KMS-11 (cell line): Measurements from ENCODE around the gene RXFP1.

Source experiments
- H2AFZ ChIP-seq: fragments of 200-600 bp; sonication (generic); 2 replicates; pipeline ENCODE4 v1.6.1; 2016; ENCODE audit warnings: antibody characterized with exemption, mixed run types, low read depth
- H3K27ac ChIP-seq: fragments of 200-600 bp; sonication (generic); 2 replicates; pipeline ENCODE4 v1.6.1; 2016; ENCODE audit warnings: mild to moderate bottlenecking, mixed run types
- H3K27me3 ChIP-seq: fragments of 200-600 bp; sonication (generic); 2 replicates; pipeline ENCODE4 v1.6.1; 2017; ENCODE audit warnings: mild to moderate bottlenecking, low read depth, mixed run types, moderate library complexity; ENCODE audit not compliant: insufficient read depth
- H3K36me3 ChIP-seq: fragments of 200-600 bp; sonication (generic); 2 replicates; pipeline ENCODE4 v1.6.1; 2017; ENCODE audit warnings: mild to moderate bottlenecking, mixed run types; ENCODE audit not compliant: insufficient read depth
- H3K4me1 ChIP-seq: fragments of 200-600 bp; sonication (generic); 2 replicates; pipeline ENCODE4 v1.6.1; 2016; ENCODE audit warnings: mild to moderate bottlenecking, low read depth, mixed run types; ENCODE audit not compliant: poor library complexity, severe bottlenecking
- H3K4me2 ChIP-seq: fragments of 200-600 bp; sonication (generic); 2 replicates; pipeline ENCODE4 v1.7.0; 2016; ENCODE audit warnings: mild to moderate bottlenecking, mixed run types
- H3K4me3 ChIP-seq: fragments of 200-600 bp; sonication (generic); IDR thresholded peaks from 2 replicates; pipeline ENCODE4 v1.6.1; 2017; ENCODE audit warnings: low read depth, low read length, mixed read lengths; ENCODE audit not compliant: insufficient read depth
- H3K79me2 ChIP-seq: fragments of 200-600 bp; sonication (generic); 2 replicates; pipeline ENCODE4 v1.6.1; 2016; ENCODE audit warnings: low read depth, mixed run types; ENCODE audit not compliant: insufficient read depth
- H3K9ac ChIP-seq: fragments of 200-600 bp; sonication (generic); 2 replicates; pipeline ENCODE4 v1.6.1; 2016; ENCODE audit warnings: mild to moderate bottlenecking, mixed run types
- H4K20me1 ChIP-seq: fragments of 200-600 bp; sonication (generic); 2 replicates; pipeline ENCODE4 v1.6.1; 2016; ENCODE audit warnings: mild to moderate bottlenecking, mixed run types; ENCODE audit not compliant: insufficient read depth
- TF ChIP-seq, protein P1 (sequence below): fragments of 200-600 bp; sonication (generic); conservative IDR thresholded peaks from 2 replicates; pipeline ENCODE4 v1.6.1; 2017; ENCODE audit warnings: low read depth, mild to moderate bottlenecking, antibody characterized with exemption, low read length, moderate library complexity, mixed read lengths

RXFP1 gene

DNA sequence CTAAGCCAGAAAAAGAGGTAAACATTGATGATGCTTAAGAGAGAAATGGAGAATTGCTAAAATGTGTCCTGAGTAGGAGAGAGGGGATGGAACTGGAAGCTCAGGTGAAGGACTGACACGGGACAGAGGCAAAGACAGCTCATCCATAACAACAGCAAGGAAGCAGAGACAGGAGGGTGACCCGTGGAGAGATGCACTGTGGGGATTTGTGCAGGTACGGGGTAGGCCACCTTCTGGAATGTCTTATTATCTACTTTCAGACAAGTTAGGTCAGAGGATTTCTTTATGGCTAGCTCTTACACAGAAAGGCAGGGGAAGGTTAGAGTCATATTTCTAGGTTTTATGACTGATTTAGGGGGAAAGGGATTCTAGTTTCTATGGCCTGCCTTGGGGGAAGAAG, 31.7 kb downstream of the RXFP1 start:
- Histone ChIP-seq H3K4me3 (no peak overlapping the region), H3K36me3 (no peaks in the 10 kb centered on the region), H3K4me2 (no peak overlapping the region), H3K27ac (no peak overlapping the region), H4K20me1 (no peaks in the 10 kb centered on the region), H3K4me1 (no peaks in the 10 kb centered on the region), H3K27me3 (no peaks in the 10 kb centered on the region), H2AFZ (no peak overlapping the region), H3K9ac (no peak overlapping the region), H3K79me2 (no peaks in the 10 kb centered on the region)
- TF ChIP-seq, protein P1, sequence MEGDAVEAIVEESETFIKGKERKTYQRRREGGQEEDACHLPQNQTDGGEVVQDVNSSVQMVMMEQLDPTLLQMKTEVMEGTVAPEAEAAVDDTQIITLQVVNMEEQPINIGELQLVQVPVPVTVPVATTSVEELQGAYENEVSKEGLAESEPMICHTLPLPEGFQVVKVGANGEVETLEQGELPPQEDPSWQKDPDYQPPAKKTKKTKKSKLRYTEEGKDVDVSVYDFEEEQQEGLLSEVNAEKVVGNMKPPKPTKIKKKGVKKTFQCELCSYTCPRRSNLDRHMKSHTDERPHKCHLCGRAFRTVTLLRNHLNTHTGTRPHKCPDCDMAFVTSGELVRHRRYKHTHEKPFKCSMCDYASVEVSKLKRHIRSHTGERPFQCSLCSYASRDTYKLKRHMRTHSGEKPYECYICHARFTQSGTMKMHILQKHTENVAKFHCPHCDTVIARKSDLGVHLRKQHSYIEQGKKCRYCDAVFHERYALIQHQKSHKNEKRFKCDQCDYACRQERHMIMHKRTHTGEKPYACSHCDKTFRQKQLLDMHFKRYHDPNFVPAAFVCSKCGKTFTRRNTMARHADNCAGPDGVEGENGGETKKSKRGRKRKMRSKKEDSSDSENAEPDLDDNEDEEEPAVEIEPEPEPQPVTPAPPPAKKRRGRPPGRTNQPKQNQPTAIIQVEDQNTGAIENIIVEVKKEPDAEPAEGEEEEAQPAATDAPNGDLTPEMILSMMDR: no peak

DNA sequence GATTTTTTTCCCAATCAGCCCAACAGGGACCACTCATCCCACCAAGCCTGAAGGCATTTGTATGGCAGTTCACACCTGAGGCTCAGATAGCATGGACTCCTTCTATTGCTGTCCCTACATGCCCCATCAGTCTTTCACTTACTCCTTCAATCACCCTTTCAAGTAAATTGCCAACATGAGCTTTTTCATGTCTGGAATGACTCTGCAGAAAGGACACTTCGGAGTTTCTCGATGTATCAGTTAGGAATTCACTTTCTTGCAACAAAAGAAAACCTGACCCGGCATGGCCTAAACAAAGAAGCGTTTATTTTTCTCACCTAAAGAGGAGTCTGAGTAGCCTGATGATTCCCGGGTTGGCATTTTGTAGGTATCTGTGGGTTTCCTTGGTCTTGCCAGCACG, 38.6 kb downstream of the RXFP1 start:
- Histone ChIP-seq H4K20me1 (no peaks in the 10 kb centered on the region), H3K4me3 (no peak overlapping the region), H3K79me2 (no peaks in the 10 kb centered on the region), H3K36me3 (no peaks in the 10 kb centered on the region), H3K4me2 (no peak overlapping the region), H3K27me3 (no peaks in the 10 kb centered on the region), H2AFZ (no peak overlapping the region), H3K9ac (no peak overlapping the region), H3K27ac (no peak overlapping the region), H3K4me1 (no peaks in the 10 kb centered on the region)
- TF ChIP-seq, protein P1: no peak

GRCh38 chr4:158566860-158567259, 45.2 kb downstream of the RXFP1 start:
- H3K27ac ChIP-seq: no peak overlapping the region
- H3K4me2 ChIP-seq: no peak overlapping the region

DNA sequence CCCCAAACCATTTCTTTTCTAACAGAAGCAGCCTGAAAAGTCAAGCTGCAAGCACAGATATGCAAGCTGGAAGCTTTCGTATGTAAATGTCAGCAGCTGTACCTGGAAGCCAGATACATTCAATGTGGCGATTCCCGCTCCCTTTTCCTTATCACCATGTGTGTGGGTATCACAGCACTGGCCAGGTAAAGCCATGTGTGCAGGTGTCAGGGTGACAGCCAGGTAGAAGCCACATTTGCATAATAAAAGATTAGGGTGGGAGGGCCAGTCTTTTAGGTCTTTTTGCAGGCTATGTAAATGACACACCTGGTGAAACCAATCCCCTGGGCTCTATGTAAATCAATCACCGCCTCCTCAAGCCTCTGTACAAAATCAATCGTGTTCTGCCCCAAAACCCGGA, 50.1 kb downstream of the RXFP1 start:
- TF ChIP-seq, protein P1: no peak

More at GRCh38 chr4:158566860-158567259, 45.2 kb downstream of the RXFP1 start:
- H4K20me1 ChIP-seq: no peaks in the 10 kb centered on the region
- H3K27me3 ChIP-seq: no peaks in the 10 kb centered on the region
- H3K4me3 ChIP-seq: no peak overlapping the region
- H3K9ac ChIP-seq: no peak overlapping the region
- H3K4me1 ChIP-seq: no peaks in the 10 kb centered on the region
- no peak overlapping the region for H2AFZ ChIP-seq
- no peaks in the 10 kb centered on the region for H3K79me2 ChIP-seq
- TF ChIP-seq, protein P1: no peak
- no peaks in the 10 kb centered on the region for H3K36me3 ChIP-seq

More for the DNA sequence above, 50.1 kb downstream of the RXFP1 start:
- Histone ChIP-seq H4K20me1 (no peaks in the 10 kb centered on the region), H3K9ac (no peak overlapping the region), H3K27me3 (no peaks in the 10 kb centered on the region), H3K4me3 (no peak overlapping the region), H3K4me2 (no peak overlapping the region), H3K36me3 (no peaks in the 10 kb centered on the region), H3K27ac (no peak overlapping the region), H2AFZ (no peak overlapping the region), H3K4me1 (no peaks in the 10 kb centered on the region), H3K79me2 (no peaks in the 10 kb centered on the region)
